HepG2 (cell line): Measurements from ENCODE around the gene SMYD5. TPM values are rescaled to one million over a fixed set of nuclear protein-coding genes. Genes with fewer than 3 reads are reported as not detected.
A peak's percentile ranks its signal among the peaks of the same experiment; 100 is the strongest.

ENCODE experiments used
- ATF3 ChIP-seq: sonication (generic); formaldehyde crosslinking; IDR thresholded peaks from 2 replicates; pipeline ENCODE4 v1.4.0; 2020; ENCODE audit warnings: missing genetic modification reagents
- CBX5 ChIP-seq: sonication (generic); formaldehyde crosslinking; IDR thresholded peaks from 2 replicates; pipeline ENCODE4 v1.4.0; 2020; ENCODE audit warnings: missing genetic modification reagents, borderline replicate concordance
- FOSL2 ChIP-seq: sonication (generic); formaldehyde crosslinking; IDR thresholded peaks from 2 replicates; pipeline ENCODE4 v1.4.0; 2020; ENCODE audit warnings: missing genetic modification reagents
- KLF16 ChIP-seq, 2 experiments: sonication (generic) in 1 of 2; formaldehyde crosslinking in 1 of 2; IDR thresholded peaks; 2 replicates each; pipeline versions ENCODE4 v1.6.1 to v1.8.0; 2016 to 2023; ENCODE audit warnings: missing genetic modification reagents in 2 of 2, missing compliant biosample characterization in 1 of 2
- MED8 ChIP-seq: sonication (generic); formaldehyde crosslinking; IDR thresholded peaks from 2 replicates; pipeline ENCODE4 v1.8.1; 2023; ENCODE audit warnings: mild to moderate bottlenecking, missing genetic modification reagents; ENCODE audit not compliant: insufficient replicate concordance
- NFYB ChIP-seq: sonication (generic); formaldehyde crosslinking; IDR thresholded peaks from 2 replicates; pipeline ENCODE4 v1.4.0; 2020; ENCODE audit warnings: missing genetic modification reagents
- POLR2A ChIP-seq, 2 experiments: IDR thresholded peaks; 2 replicates each; pipeline ENCODE4 v1.6.1; 2011; ENCODE audit warnings: low read depth in 2 of 2, low read length in 2 of 2, mild to moderate bottlenecking in 1 of 2, moderate library complexity in 1 of 2; ENCODE audit not compliant: insufficient read depth in 1 of 2
- SAFB2 ChIP-seq: sonication (generic); formaldehyde crosslinking; IDR thresholded peaks from 2 replicates; pipeline ENCODE4 v1.5.1; 2020; ENCODE audit warnings: missing genetic modification reagents, low read depth, mild to moderate bottlenecking, borderline replicate concordance
- ZNF296 ChIP-seq: sonication (generic); formaldehyde crosslinking; conservative IDR thresholded peaks from 2 replicates; pipeline ENCODE4 v1.5.0; 2020; ENCODE audit warnings: mild to moderate bottlenecking, missing genetic modification reagents
- ZNF34 ChIP-seq: sonication (generic); formaldehyde crosslinking; IDR thresholded peaks from 2 replicates; pipeline ENCODE4 v1.4.0; 2020; ENCODE audit warnings: mild to moderate bottlenecking, missing genetic modification reagents, borderline replicate concordance
- ZNF687 ChIP-seq: sonication (generic); formaldehyde crosslinking; IDR thresholded peaks from 2 replicates; pipeline ENCODE4 v1.5.1; 2020; ENCODE audit warnings: mild to moderate bottlenecking, missing genetic modification reagents, moderate library complexity
- polyA plus RNA-seq, 8 experiments: library from polyadenylated mRNA; depleted of rRNA in 3 of 8; stranded (reverse) in 7 of 8; unstranded in 1 of 8; fragments of >200 nt; fragmentation: Illumina TruSeq in 4 of 8; extraction: Trizol in 4 of 8; gene quantifications; 2 replicates each; pipeline versions ENCODE4 v1.2.1 to v1.2.3, GENCODE V29; 2011 to 2016; ENCODE audit warnings: low read depth in 4 of 8, missing spikeins in 1 of 8, mixed read lengths in 1 of 8; ENCODE audit not compliant: insufficient read depth in 1 of 8
- total RNA-seq, 5 experiments: library from RNA; depleted of rRNA; stranded (reverse); fragments of >200 nt; fragmentation: Illumina TruSeq; extraction: Trizol; gene quantifications; 2 replicates each; pipeline ENCODE4 v1.2.3, GENCODE V29; 2016; ENCODE audit warnings: low read depth in 1 of 5

SMYD5 gene
- total and polyA plus RNA-seq, 2 of the 13 experiments (the other 11 are each of a cell fraction or from before 2014, with no cell fraction given): 55.8 to 70.4 TPM

GRCh38 chr2:73249636-73250035 is 35.6 kb downstream of the SMYD5 start (continued):
- TF ChIP-seq ZNF687 (CRISPR knock-in tag) (peak; percentile 30; the same call in 1 of the 2 replicates), POLR2A (IDR thresholded peaks at IDR 0.05; ENCODE audit: insufficient read depth in 1 of 2, low read depth in 2 of 2, low read length in 2 of 2) (no peak), FOSL2 (CRISPR knock-in tag) (no peak), ZNF296 (no peak), ZNF34 (CRISPR knock-in tag) (no peak), SAFB2 (CRISPR knock-in tag) (no peak), MED8 (CRISPR knock-in tag) (no peak), ATF3 (CRISPR knock-in tag) (no peak), NFYB (no peak), KLF16 (CRISPR knock-in tag; IDR thresholded peaks at IDR 0.05) (no peak), CBX5 (CRISPR knock-in tag) (no peak)
